GM12864 (cell line): Measurements from ENCODE around the gene LOXHD1.

Source experiments
- DNase-seq: peaks from one replicate; pipeline ENCODE4 v3.0.0-alpha.2; 2011; ENCODE audit warnings: low read depth
- H3K4me3 ChIP-seq: 2 replicates; pipeline ENCODE4 v1.5.1; 2011; ENCODE audit warnings: mild to moderate bottlenecking, low read depth, low read length, control low read depth
- TF ChIP-seq, protein P1 (sequence below): IDR thresholded peaks from 2 replicates; pipeline ENCODE4 v1.5.1; 2011; ENCODE audit warnings: low read depth, mild to moderate bottlenecking, moderate library complexity, low read length, control low read depth, inconsistent platforms; ENCODE audit errors: missing control alignments

Gene LOXHD1

DNA sequence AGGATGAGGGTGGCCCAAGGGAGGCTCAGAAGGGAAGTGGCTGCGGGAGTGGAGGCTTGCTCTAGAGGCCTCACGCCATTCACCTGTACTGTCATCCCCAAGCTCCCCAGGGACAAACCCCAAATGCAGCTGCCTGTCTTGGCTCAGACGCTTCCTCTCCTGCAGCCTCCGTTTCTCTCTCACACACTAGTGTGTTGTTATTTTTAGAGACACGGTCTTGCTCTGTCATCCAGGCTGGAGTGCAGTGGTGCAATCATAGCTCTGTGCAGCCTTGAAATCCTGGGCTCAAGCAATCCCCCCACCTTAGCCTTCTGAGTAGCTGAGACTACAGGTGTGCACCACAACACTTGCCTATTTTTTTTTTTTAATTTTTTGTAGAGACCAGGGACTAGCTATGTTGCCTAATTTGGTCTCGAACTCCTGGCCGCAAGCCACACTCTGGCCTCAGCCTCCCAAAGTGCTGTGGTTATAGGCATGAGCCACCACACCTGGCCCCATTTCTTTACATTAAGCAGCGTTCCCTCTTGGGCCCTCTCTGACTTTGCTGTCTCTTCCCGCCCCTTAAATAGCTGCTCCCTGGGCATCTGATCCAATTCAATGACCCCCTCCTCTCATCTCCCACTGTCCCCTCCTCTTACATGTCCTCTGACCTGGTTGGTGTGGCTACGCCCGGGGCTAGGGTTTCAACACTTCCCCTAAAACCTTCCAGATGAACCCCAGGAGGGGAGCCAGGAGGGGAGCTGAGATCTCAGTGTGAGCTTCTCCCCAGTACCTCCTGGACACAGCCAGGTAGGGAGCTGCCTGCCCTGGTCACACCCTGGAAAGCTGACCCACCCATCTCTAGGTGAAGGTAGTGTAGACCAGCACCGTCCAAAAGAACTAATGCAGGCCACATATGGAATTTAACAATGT lies 24.0 kb upstream of the LOXHD1 start:
- no peak overlapping the region for H3K4me3 ChIP-seq
- TF ChIP-seq, protein P1, sequence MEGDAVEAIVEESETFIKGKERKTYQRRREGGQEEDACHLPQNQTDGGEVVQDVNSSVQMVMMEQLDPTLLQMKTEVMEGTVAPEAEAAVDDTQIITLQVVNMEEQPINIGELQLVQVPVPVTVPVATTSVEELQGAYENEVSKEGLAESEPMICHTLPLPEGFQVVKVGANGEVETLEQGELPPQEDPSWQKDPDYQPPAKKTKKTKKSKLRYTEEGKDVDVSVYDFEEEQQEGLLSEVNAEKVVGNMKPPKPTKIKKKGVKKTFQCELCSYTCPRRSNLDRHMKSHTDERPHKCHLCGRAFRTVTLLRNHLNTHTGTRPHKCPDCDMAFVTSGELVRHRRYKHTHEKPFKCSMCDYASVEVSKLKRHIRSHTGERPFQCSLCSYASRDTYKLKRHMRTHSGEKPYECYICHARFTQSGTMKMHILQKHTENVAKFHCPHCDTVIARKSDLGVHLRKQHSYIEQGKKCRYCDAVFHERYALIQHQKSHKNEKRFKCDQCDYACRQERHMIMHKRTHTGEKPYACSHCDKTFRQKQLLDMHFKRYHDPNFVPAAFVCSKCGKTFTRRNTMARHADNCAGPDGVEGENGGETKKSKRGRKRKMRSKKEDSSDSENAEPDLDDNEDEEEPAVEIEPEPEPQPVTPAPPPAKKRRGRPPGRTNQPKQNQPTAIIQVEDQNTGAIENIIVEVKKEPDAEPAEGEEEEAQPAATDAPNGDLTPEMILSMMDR: no peak
- DNase-seq: no peak

DNA sequence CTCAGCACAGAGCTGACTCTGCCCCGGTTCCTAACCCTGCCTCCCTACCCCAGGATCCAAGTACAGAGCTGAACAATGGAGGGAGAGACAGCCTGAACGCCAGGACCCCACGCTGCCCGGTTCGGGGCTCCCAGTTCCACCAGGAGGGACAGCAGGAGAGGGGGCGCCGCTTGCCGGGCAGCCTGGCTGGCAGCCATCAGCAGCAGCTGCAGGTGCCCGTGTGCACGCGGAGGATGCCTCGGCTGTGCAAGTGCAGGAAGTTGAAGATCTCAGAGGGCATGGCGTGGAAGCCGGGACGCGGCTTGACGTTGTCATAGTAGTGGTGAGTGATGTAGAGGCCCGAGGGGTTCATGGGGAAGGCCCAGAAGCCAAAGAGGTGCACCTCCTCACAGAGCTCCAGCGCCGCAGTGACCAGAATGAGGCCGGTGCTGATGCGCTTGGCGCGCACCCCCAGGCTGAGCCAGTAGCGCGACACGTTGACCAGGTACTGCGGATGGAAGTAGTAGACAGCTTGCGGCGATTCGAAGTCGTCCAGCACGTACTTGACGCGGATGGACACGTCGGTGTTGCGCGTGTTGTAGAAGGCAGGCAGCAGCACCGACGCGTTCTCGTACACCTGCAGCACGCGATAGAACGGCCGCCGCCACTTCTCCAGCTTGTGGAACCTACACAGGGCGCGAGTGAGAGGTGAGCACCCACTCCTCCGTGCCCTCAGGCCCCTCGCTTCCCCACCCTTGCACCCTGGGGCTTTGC lies 23.0 kb upstream of the LOXHD1 start:
- DNase-seq: no peak
- no peak overlapping the region for H3K4me3 ChIP-seq
- TF ChIP-seq, protein P1: no peak

DNA sequence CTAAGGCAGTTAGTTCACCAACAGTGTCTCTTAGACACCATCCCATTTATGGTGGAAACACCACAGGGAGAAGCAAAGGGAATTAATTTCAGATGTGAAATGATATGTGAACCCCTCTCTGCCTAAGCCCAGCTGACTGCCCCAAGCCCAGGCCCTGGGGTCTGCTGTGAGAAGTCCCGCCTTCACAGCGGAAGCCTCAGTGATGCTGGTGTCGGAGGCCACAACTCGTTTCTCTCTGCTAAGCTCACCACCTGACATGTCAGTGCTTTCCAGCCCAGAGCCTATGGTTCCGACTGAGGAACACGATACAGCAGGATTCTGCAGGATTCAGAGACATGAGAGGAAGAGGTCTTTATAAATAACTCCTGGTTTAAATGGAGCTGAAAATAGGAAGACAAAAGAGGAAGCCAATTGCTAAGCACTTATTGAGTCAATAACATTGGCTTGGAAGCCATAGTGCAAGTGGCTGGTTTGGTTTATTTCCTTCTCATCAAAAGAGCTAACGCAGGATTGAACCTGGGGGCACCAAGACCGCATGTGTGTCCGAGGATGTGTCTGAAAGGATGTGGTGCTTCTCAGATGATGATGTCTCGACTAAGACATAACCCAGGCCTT lies 21.9 kb upstream of the LOXHD1 start:
- no peak overlapping the region for H3K4me3 ChIP-seq
- TF ChIP-seq, protein P1: no peak
- DNase-seq: no peak

DNA sequence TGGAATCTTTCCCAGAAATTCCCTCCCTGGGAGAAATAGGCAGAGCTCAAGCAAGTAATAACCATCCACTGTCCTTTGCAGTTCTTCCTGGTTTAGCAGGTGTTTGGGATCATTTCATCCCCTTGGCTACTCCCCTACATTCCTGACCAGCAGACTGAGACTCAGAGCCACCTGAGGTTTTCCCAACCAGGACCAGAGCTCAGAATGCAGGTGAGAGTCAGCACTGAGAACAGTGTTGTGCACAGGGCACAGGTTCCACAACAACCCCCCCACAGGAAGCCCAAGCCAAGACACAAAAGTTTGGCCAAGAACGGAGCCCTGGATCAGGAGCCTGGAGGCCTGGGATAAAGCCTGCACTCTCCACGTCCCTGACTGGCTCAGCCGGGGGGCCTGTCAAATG lies 21.0 kb upstream of the LOXHD1 start:
- no peak overlapping the region for H3K4me3 ChIP-seq
- TF ChIP-seq, protein P1: no peak
- DNase-seq: no peak

DNA sequence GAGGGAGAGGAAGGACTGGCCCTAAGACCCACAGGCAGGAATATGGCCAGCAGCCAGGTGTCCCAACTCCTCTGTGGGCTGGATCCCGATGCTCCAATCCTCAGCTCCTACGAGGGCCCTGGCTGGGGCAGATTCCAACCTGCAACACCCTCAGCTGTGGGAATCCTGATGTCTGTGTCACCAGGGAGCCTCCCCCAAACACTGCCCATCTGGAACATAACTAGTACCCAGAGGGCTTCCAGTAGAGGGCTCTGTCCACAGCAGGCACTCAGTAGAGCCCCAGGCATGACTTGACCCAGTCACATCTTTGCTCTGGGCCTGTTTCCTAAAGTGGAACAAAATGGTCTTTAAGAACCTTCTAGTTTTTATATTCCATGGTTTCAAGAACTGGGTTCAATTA lies 20.6 kb upstream of the LOXHD1 start:
- DNase-seq: no peak
- TF ChIP-seq, protein P1: peak; percentile 2
- H3K4me3 ChIP-seq: no peak overlapping the region

DNA sequence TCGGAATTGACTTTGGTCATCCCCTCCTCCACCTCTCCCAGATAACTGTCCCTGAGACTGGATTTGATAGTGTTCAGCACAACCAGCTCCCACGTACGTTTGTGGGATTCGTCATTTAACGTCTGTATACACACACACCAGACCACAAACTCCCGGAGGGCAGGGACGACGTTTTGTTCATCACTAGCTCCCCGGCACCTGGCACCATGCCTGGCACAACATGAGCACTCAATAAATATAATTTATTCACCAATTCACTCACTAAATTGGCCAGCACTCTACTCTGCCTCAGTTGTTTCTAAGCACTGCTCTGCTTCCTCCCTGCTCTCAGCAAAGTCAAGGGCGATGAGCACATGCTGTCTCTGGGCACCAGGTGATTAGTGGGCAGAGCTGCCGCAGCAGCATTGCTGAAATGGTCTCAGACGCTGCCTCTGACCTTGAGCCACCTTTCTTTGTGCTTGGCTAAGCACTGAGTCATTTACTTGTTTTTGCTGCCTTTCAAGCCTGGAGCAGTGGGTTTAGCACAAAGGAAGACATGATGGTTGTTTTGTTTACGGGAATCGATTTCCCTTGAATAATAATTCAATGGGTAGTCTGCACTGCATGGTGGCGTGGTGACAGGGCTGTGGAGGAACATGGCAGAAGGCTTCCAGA lies 19.3 kb upstream of the LOXHD1 start:
- DNase-seq: no peak

More for the DNA sequence above, 19.3 kb upstream of the LOXHD1 start:
- TF ChIP-seq, protein P1: no peak
- H3K4me3 ChIP-seq: no peak overlapping the region
